ENCODE measurements around the gene CA6.
"Not testable (repeated sequence)": the region's sequence is repeated elsewhere in the genome, so short reads cannot be mapped to it uniquely, and the experiment has no call there.

Gene CA6

DNA sequence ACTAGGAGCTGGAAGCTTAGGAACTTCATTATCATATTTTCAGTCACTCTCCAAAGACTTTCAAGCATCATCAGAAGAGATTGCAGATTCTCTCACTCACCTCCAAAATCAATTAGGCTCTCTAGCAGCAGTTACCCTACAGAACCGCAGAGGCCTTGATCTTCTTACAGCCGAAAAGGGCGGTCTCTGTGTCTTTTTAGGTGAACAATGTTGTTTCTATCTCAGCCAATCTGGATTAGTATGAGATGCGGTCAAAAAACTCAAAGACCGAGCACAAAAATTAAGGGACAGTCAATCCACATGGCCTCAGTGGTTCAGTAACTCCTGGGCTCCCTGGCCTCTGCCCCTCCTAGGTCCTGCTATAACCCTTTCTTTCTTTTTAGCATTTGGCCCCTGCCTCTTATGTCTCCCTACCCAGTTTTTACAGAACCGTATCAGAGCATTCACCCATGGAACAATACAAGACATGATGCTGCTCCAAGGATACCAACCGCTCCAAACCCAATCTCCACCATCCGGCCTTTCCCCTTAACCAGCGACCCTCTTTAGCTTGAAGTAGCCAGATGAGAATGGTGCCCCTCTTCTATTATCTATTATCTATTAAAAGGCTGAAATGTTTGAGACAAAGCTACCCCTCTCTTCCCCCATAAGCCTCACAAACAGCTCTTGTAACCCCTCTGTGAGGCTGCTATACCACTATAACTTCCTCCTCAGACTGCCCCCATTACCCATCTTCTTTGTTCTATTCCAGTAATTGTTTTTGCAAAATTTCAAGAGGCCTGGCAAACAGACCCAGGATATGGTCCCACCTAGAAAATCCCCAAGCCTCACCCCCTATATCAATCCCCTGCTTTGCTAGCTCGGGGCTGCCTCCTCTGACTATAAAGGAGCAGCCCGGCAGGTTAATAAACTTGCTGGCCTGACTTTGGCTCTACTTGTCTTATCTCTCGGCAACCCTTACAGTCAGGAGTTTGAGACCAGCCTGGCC is 18.7 kb upstream of the CA6 start:
- DNase-seq (ENCODE audit: low read depth) = no peak

DNA sequence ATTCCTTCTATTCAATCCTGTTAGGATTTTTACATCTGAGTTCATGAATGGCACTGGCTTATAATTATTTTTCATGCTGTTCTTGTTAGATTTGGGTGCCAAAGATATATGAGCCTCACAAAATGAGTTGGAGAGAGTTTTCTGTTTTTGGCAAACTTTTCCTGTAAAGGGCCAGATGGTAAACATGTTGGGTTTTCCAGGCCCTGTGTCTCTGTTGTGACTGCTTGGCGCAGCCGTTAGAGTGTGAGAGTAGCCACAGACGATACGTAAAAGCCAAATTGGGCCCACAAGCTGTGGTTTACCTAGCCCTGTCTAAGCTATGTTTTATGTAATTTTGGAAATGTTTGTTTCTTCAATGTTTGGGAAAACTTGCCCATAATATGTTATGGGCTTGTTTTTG is 15.6 kb upstream of the CA6 start:
- no peak for DNase-seq (ENCODE audit: low read depth)

DNA sequence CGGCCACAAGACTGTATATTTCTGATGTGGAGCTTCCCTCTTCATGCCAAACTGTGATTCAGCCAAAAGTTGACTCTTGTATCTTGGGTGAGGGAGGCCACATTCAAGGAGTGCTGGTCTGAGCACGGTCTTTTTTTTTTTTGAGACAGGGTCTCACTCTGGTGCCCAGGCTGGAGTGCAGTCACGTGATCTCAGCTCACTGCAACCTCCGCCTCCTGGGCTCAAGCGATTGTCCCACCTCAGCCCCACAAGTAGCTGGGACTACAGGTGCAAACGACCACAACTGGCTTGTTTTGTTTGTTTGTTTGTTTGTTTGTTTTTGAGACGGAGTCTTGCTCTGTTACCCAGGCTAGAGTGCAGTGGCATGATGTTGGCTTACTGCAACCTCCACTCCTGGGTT is 8.6 kb upstream of the CA6 start:
- not testable (repeated sequence) for DNase-seq (ENCODE audit: low read depth)

DNA sequence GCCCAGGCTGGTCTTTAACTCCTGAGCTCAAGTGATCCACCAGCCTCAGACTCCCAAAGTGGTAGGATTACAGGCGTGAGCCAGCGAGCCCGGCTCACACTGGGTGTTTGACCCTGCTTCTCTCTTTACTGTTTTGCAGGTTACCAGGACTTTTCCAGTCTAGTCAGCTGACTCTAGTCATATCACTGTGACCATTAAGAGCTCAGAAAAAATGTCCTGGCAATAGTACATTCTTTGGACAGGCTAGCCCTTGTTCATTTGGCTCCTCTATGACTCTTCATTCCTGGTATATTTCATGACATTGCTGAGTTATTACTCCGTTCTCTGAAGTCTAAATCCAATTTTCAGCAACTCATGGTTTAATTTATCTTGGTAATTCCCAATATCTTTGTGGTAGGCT is 8.0 kb upstream of the CA6 start:
- peak; percentile 29 for DNase-seq (ENCODE audit: low read depth)

DNA sequence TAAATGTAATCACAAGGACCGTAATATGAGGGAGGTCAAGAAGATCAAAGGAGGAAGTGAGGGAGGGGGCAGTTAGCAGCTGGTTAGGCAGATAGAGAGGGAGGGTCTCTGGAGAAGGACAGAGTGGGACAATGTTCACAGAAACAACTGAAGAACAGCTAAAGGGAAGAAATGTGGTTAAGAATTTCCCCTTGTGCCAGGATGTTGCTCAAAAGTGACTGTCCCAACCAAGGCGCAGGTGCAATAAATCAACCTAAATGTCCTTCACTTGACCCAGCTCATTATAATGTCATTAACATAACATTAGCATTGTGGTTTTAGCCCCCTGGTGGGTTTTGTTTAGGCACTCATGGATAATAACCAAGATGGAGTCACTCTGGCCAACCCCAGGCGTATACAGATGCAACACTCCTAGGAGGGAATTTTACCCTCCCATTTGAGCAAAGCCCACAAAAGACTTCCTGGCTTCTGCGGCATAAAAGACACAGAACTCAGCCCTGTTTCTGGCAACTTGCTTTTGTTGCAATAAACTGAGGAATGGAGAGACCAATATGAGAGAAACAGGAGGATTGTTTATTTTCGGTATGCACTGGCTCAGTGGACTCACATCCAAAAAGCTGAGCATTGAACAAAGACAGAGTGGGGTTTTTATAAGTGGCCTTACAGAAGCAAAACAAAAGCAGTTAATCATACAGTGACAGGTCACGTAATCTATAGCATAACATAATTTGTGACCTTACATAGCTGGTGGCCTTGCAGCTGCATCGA is 7.3 kb upstream of the CA6 start:
- no peak for DNase-seq (ENCODE audit: low read depth)

DNA sequence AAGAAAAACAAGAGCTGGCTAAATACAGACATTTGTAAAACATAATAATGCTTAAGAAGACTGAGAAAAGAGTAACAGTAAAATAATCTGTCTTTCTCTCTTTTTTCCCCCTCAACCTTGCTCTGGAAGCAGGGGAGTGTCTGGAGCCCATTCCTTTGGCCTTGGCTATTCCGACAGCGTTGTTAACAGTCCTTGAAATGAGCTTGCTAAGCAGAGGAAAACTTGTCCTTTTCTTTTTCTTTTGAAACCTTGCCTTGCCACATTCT is 6.7 kb upstream of the CA6 start:
- no peak for DNase-seq (ENCODE audit: low read depth)

DNA sequence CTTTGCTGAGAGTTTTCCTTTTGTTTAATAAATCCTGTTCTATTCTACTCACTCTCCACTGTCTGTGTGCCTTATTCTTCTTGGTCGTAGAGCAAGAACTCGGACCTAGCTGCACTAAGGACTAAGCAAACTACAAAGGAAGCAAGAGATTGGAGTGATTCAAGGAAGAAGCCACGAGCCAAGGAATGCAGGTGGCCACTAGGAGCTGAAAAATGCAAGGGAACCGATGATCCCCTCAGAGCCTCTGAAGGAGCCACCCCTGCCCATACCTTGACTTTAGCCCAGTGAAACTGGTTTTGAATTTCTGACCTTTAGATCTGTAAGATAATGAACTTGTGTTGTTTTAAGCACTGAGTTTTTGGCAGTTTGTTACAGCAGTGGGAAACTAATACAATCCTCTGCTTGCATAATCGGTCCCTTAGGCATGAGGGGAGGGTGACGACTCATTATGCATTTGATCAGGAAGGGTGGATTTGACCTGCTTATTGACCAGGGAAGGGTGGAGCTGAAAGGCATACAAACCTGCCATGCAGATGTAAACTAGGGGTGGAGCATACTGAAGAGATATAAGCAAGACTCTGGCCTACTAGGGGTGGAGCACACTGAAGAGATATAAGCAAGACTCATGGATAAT is 6.2 kb upstream of the CA6 start:
- no peak for DNase-seq (ENCODE audit: low read depth)

DNA sequence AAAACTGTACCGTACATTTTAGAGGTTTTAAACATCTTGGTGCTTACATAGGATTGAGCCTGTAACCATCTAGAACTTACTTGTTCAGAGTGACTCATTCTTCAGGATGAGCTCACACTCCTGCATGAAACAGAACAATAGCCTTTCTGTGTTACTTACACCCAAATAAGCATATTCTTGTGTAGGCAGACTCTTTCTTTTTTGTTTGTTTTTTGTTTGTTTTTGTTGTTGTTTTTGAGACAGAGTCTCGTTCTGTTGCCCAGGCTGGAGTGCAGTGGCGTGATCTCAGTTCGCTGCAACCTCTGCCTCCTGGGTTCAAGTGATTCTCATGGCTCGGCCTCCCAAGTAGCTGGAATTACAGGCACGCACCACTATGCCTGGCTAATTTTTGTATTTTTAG is 3.8 kb upstream of the CA6 start:
- peak; percentile 33 for DNase-seq (ENCODE audit: low read depth)

DNA sequence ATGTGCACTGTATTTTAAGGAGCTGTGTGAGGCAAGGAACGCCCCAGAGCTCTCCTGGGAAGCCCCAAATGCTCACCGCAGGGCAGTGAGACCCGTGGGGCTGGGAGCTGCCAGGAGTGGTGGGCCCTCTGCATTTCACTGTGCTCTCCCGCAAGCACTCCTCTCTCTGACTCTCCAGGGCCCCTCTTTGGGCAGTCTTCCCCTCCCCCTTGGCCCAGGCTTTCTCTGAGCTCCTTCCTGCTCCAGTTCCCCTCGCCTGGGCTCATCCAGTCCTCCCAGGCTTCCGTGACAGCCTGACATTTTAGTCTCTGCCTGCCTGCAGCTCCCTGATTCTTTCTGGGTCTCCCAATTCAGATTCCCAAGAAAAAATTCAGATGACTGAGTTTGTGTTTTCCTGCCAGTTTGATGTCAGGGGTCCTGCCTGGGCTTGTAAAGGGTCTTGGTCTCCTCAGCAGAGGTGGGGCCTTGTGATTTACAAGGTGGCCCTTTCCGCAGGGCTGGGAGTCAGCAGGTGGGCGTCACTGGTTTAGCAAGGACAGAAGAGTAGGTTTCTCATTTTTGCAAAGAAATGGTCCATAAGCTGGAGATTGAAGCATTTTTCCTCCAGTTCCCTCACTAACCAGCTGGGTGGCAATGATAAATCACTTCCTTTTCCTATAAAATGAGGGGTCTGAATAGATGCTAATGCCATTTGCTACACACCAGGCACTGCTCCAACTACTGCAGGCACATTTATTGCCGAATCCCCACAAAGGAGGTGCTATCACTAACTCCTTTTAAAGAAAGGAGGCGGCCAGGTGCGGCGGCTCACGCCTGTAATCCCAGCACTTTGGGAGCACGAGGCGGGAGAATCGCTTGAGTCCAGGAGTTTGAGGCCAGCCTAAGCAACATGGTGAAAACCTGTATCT is 1.9 kb upstream of the CA6 start:
- no peak for DNase-seq (ENCODE audit: low read depth)

DNA sequence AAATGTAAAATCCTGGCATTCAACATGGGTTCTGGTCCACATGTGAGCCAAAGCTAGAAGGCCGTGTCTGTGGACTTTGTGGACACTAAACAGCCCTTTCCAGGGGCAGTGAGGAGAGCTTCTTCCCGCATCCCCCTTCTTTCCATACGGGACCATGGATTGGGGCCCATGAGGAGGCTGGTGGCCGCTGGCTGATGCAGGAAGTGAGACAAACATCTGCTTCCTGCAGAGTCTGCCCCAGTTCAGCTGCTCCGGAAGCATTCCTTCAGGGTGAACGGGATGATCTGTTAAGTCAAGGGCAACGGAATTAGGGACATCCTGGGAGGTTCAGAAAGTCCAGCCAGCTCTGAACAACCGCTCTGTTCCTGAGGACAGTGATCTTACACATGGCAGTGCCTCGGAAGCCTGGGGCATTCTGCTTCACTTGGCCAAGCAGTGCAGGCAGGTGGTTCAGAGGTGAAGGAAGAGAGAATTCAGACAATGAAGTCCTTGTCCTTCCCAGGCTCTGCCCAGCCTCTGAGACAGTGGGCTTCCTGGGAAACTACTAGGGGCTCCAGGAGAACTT is 1.5 kb downstream of the CA6 start:
- DNase-seq (ENCODE audit: low read depth) = no peak

DNA sequence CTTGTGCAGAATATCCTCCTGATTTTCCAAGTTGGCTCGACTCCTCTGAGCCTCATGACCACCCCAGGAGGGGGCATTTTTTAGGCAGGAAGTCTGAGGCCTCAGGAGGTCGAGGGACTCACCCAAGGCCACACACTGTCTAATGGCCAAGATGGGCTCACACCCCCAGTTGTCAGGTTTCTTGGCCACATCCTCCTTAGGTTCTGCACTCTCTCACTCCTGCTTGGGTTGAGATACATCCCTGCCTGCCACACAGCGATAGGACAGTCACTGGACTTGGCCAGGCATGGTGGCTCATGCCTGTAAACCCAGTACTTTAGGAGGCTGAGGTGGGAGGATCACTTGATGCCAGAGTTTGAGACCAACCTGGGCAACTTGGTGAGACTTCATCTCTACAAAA is 4.6 kb downstream of the CA6 start:
- no peak for DNase-seq (ENCODE audit: low read depth)

DNA sequence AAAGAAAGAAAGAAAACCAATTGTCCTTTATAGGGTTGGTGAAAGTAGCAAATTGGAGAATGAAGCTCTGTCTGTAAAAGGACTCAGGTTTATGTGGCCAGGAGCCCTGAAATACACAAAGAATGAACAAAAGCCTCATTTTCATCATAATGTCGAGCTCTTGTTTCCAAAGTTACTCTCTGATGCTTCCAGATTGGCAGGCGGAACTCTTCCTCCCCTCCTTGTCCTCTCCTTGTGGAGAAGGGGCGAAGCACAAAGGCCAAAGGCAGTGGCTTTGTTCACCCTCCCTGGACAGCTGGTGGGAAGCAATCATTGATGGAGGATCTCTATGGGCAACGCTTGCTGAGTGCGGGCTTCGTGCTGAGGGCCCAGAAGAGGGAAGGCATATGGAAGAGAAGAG is 5.6 kb downstream of the CA6 start:
- DNase-seq (ENCODE audit: low read depth) = no peak

DNA sequence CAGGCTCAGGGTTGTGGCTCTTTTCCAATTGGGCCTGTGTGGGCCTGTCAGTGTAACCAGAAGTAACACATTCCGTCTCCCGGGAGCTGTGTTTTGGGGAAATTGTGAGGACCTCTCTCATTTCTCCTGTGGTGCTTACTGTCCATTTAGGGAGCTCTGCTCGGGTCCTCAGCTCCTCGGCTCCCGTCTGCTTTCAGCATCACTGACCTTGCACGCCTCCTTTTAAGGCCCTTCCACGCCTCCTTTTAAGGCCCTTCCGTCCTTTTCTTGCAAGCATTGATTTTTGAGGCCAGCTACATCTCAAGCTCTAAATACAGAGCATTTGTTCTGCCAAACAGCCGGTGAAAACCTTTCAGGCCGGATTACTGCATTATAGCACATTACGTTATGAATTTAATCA is 9.7 kb downstream of the CA6 start:
- no peak for DNase-seq (ENCODE audit: low read depth)

DNA sequence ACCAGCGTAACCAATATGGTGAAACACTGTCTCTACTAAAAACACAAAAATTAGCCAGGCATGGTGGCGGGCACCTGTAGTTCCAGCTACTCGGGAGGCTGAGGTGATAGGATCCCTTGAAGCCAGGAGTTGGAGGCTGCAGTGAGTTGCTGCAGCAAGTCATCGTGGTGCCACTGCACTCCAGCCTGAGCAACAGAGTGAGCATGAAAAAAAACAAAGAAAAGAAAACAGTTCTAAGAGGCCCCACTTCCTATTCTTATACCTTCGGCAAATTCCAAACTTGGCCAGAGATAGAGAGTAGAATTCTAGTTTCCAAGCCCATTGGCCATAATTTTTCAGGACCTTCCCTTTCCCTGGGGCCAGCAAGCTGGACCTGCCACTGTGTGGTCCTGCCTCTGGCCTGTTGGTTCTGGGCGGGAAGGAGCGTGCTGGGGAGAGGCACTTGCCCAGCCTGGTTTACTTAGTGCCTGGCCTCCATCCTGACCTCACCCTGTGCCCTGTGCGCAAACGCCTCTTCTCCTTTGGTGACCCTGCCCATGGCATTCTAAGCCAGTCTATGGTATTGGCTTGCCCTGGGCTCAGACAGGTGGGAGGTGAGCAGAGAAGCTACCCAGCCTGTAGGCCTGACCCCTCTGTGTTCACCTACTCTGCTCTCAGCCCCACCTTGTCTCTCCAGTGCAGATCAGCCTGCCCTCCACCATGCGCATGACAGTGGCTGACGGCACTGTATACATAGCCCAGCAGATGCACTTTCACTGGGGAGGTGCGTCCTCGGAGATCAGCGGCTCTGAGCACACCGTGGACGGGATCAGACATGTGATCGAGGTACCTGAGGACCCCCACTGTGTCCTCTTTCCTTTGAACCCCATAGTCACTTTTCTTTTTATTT is 11.0 kb downstream of the CA6 start:
- no peak for DNase-seq (ENCODE audit: low read depth)

DNA sequence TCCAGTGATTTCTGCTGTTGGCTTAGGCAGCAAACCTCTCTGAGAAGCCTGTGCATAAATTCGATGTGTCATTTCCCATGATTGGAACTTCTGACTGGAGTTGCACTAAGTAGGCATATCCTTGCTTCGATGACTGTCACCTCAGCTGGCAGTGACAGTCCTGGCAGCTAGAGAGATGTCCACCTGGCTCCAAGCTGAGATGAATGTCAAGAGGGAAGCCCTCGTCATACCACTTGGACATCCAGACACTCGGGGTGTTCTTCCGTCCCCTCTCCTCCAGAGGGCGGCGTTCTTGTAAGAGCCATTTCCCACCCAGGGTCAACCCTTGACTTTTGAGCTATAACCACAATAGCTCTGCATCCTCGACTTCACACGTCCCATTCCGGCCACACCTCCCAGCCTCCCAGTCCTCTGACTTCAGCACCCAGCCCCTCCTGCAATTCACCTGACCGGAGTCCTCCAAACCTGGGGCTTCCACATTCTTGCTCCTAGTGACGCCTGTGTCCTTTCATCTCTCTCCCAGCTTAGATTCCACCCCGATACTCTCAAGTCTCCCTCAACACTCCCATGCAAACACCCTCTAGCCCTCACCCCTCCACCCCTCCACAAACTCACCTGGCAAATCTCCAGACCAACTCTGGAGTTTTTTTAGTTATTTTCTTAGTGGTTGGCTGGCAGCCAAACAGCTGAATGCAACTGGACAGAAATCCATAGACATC is 17.3 kb downstream of the CA6 start:
- no peak for DNase-seq (ENCODE audit: low read depth)

DNA sequence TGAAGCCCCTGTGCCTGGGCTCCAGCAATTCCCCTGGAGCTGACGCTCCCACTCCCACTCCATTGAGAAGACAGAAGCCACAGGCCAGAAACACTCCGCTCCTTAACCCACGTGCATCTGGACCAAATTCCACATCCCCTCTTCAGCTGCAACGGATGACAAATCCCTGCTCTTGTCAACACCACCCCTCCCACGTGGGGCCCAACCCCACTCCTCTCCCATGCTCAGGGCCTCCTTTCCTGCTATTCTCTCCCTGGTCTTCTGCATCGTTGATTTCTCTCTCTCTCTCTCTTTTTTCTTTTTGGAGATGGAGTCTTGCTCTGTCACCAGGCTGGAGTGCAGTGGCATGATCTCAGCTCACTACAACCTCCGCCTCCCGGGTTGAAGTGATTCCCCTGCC is 18.3 kb downstream of the CA6 start:
- DNase-seq (ENCODE audit: low read depth) = no peak

DNA sequence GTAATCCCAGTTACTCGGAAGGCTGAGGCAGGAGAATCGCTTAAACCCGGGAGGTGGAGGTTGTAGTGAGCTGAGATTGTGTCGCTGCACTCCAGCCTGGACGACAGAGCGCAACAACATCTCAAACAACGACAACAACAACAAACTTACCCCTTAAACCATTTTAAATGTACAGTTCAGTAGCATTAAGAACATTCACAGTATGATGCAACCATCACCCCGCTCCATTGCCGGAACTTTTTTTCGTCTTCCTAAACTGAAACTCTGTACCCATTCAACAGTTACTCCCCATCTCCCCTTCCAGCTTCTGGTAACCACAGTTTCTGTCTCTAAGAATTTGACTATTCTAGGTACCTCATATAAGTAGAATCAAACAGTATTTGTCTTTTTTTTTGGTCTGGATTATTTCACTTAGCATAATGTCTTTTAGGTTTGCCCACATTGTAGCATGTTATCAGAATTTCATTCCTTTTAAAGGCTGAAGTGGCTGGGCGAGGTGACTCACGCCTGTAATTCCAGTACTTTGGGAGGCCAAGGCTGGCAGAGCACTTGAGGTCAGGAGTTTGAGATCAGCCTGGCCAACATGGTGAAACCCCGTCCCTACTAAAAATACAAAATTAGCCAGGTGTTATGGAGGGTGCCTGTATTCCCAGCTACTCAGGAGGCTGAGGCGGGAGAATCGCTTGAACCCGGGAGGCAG is 19.6 kb downstream of the CA6 start:
- DNase-seq (ENCODE audit: low read depth) = no peak

DNA sequence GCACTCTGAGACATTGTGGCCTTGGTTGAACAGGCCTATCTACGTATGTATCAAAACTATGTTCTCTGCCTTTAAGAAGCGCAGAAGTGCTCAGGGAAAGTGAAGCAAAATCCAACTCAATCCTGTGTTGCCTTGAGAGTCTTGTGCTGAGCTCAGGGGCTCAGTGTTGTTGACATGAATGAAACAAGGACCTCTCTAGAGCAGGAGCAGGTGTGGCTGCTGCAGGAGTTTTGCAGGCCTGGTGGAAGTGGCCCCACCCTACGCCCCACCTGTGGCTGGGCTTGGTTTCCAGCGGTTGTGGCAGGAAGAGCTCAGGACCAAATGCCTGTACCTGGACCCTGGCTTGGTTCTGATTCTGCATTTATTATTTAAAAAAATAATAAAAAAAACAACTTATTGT is 20.9 kb downstream of the CA6 start:
- DNase-seq (ENCODE audit: low read depth) = no peak

DNA sequence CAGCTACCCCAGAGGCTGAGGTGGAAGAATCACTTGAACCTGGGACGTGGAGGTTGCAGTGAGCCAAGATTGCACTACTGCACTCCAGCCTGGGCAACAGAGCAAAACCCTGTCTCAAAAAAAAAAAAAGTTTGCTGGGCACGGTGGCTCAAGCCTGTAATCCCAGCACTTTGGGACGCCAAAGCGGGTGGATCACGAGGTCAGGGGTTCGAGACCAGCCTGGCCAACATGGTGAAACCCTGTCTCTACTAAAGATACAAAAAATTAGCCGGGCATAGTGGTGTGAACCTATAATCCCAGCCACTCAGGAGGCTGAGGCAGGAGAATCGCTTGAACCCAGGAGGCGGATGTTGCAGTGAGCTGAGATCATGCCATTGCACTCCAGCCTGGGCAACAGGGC is 23.2 kb downstream of the CA6 start:
- not testable (repeated sequence) for DNase-seq (ENCODE audit: low read depth)

Data from GM04503 (cell line).